Kidney tubule cell (primary cell): ENCODE measurements around the gene REEP1.
A peak's percentile ranks its signal among the peaks of the same experiment; 100 is the strongest.
"Not testable (repeated sequence)": the region's sequence is repeated elsewhere in the genome, so short reads cannot be mapped to it uniquely, and the experiment has no call there.

Source experiments
- DNase-seq: peaks from one replicate; pipeline ENCODE4 v3.0.0-alpha.2; 2018; ENCODE audit warnings: low spot score

REEP1 gene

DNA sequence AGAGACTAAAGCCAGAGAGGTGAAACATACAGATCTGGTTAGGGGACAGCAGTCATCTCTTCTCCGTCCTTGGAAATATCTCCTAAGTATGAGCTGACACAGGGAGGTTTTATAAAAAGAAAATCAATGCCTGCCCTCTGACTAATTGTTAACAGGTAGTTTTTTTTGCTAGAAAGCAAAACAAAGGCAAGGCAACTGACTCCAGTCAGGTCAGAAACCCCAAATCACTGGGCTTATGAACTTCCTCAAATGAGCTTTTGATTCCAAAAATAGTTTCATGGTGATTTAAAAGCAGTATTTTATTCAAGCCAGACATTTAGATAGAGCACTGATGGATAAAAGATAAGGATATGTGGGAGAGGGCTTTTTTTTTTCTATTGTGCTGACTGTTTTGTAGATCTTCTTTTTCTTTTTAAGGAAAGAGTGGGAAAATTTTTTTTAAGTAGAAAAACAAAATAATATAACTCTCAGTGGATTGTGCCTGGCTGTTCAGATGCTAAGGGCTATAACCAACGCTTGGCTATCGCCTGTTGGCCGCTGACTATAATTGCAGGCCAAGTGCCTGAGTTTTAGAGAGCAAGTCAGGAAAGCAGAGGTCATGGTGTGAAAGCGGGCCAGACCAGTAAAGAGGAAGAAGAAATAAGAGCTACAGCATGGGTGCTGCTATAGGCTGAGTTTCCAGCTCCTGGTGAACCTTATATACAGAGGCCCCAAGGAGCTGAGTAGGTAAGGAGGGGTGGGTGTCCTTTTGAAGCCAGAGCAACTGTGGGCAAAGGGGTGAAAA lies 93.3 kb downstream of the REEP1 start:
- DNase-seq: peak; percentile 9

- no peak for DNase-seq
Measured at GRCh38 chr2:86243272-86243671, 94.2 kb downstream of the REEP1 start.

DNA sequence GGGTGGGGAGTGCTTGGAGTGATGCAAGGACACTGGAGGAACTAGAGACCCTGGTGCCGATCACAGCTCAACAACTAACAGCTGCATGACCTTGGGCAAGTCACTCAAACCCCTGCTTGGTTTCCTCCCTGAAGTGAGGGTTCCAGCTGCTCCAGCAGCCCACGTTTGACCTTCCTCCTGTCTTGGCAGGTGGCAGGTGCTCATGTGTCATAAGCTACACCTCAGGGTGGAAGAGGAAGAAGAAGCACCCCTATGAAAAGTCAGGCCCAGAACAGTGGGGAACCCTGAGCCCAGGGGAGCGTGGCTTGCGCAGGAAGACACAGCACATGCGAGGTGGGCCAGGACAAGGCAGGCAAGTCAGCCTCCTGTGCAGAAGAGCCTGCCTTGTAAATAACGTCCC lies 95.8 kb downstream of the REEP1 start:
- DNase-seq: no peak

GRCh38 chr2:86240251-86240650 lies 97.2 kb downstream of the REEP1 start:
- DNase-seq: no peak

- no peak for DNase-seq
Measured at GRCh38 chr2:86239745-86240144, 97.7 kb downstream of the REEP1 start.

- no peak for DNase-seq
Measured at GRCh38 chr2:86239326-86239725, 98.1 kb downstream of the REEP1 start.

DNA sequence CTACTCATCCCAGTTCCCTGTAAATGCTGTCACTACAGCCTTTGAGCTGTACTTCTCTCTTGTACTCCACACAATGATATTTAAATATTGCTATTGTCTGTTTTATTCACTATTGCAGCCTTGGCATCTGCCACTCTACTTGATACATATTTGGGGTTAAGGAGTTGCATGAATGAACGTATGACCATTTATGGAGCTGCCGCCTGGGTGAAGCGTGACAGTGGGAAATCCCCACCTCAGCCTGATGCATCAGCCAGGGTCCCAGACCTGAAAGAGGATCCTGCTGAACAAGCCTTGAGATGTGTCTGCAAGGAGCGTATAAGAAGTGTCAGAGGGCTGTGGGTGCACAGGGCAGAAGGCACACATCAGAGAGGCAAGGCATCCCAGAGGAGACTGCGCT lies 99.1 kb downstream of the REEP1 start:
- DNase-seq: peak; percentile 78

GRCh38 chr2:86237172-86237571 lies 100.3 kb downstream of the REEP1 start:
- DNase-seq: no peak

- peak; percentile 3 for DNase-seq
Measured at GRCh38 chr2:86235196-86235980, 102.0 kb downstream of the REEP1 start.

DNA sequence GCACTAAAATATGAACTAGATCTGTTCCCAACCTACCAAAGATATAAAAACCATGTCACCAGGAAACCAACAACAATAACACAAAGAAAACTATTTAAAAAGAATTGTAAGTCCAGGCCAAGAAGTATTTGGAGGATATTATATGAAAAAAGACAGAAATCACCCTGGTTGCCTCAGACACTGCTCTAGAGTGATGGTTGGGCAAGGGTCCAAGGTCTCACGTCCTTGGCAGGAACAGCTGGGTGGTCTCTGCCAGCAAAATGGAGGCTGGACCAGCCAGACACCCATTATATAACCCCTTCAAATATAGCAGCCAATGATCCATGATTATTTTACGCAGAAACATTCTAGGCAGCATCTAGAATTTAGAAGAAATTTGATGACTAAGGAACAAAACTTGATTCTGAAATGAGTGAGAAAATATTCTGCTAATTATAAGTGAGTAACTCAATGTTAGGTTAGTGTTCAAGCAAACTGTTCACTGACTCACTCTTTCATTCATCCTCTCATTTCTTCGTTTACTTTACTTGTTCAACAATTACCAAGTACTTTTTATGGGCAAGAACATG lies 102.8 kb downstream of the REEP1 start:
- peak; percentile 17 for DNase-seq

DNA sequence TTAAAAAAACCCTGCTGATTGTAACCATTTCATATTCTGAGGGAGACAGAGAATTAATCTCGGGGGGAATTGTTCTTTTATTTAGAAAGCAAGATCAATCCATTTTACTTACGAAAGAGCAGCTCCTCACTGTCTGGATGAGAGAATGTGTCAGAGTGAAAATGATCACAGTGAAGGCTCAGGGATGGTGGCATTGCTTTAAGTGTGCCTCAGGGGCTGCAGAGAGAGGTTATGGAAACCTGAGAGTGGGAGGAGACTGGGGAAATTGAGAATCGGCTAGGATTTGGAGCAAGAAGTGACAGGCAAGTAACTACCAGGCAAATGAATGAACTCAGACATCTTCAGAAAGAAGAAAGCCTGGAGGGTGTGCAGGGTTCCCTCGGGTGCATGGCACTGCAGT lies 104.0 kb downstream of the REEP1 start:
- DNase-seq: no peak

GRCh38 chr2:86232910-86233309 lies 104.5 kb downstream of the REEP1 start:
- DNase-seq: no peak

GRCh38 chr2:86232373-86232784 lies 105.0 kb downstream of the REEP1 start:
- DNase-seq: no peak

- DNase-seq: no peak
Measured at GRCh38 chr2:86231680-86232372, 105.6 kb downstream of the REEP1 start.

DNA sequence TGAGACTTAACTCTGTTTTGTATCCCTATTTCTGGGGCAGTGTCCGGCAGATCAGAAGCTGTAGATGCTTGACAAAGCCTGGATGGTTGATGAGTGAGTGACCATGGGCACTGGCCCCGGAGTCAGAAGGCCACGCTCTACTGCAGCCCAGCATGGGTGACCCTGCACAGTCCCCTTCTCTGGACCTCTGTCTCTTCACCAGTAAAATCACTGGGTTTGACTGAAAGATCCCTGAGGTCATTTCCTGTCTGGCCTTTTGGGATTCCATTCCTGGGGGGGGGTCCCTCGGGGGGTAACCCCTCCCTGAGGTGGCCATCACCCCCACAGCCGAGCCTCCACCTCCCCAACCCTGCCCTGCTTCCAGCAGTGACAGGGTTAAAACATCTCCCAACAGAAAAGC lies 106.5 kb downstream of the REEP1 start:
- DNase-seq: no peak

GRCh38 chr2:86229221-86229620 lies 108.2 kb downstream of the REEP1 start:
- DNase-seq: no peak

- DNase-seq: not testable (repeated sequence)
Measured at GRCh38 chr2:86228574-86228973, 108.9 kb downstream of the REEP1 start.

DNA sequence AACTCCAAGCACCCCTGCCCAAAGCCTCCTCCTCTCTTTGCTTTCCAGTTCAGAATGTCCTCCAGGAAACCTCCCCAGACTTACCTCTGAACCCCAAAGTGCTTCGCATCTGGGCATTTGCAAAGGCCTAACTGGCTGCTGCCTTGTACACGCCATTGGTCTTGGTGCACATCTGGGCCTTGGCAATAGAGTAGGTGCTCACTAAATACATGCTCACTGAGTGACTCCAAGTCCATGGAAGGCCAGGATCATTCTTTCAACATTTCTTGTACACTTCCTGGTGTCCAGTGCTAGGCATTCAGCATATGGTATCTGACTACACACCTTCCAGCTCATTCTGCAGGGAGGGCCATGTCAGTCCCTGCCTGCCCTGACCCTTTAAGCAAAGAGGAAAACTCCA lies 109.7 kb downstream of the REEP1 start:
- DNase-seq: no peak

DNA sequence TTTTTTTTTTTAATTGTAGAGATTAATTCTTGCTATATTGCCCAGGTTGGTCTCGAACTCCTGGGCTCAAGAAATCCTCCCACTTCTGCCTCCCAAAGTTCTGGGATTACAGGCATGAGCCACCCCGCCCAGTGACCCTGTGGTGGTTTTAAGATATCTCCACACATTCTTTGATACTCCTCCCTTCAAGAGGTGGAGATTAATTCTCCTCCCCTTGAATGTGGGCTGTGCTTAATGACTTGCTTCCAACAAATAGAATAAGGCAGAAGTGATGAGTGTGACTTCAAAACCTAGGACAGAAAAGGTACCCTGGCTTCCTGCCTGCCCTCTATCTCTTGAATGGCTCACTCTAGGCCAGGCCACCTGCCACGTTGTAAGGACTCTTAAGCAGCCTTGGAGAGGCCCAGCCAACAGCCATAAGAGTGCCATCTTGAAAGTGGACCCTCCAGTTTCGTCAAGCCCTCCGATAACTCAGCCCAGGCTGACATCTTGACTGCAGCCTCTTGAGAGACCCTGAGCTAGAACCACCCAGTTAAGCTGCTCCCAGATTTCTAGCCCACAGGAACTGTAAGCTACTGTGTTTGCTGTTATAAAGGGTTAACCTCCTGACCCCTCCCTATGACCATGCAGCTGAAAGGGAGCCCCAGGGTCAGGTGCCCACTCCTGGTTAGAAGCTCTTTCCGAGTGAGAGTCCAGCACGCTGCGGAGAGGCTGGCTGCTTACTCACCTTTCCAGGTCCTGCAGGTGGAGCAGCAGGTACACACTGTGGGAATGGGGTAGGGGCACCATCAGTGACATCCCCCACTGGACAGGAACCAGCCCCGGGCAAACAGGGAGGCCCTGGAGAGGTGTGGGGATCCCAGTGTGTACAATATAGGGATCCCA lies 110.5 kb downstream of the REEP1 start:
- DNase-seq: no peak

DNA sequence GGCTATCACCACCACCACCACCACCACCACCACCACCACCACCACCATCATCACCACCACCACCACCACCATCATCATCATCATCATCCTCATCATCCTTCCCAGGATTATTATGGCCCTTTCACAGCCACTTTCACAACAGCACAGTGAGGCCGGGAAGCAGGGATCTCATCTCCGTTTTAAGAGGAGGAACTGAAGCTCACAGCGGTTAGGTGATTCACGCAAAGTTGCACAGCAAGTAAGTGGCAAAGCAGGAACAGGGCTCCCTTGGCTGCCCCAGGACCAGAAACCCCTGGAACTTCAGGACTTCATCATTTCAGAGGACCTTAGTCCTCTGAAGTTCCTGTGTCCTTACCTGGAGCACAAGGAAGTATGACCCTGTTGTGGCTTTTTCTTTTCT lies 111.4 kb downstream of the REEP1 start:
- no peak for DNase-seq

DNA sequence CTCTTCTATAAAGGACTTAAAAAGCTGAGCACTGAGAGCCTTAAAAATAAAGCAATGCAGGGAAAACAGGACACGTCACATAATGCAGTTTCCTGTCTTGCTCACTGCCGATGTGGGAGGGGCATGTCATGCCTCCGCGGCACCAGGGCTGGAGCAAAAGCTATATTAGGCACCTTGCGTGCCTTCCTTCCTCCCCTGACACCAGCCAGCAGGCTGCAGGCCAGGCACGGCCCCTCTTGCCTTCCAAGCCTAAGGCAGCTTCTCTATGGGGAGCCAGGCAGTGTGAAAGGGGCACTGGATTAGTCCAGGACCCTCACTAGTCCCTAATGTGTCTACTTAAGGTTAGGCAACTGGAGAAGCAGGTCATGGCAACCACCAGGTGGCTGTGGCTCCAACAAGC lies 111.8 kb downstream of the REEP1 start:
- DNase-seq: no peak
